DMS114 treated with DMSO at 0.1 percent for 48 hours (cell line): ENCODE data around the gene TXNDC11.

Source experiments
- DNase-seq: peaks from one replicate; lab custom pipeline; 2025; ENCODE audit not compliant: unreplicated experiment; lab: John Stamatoyannopoulos, UW

The TXNDC11 gene

GRCh38 chr16:11689031-11689840, 53.4 kb downstream of the TXNDC11 start:
- DNase-seq: no peak

DNA sequence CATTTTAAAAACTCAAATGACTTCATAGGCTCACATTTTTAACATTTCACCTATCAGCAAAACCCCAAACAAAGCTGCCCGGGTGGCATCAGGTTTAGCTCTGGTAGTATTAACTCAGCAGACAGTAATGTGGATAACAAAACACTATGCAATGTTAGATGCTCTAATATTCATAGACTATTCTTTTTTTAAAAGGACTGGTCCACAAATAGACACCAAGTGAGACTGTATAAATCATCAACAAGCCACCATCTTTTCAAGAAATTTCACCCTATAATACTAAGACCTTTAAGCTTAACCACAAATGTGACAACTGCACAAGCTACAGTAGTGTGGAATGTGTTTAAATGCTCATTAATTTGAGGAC, 54.2 kb downstream of the TXNDC11 start:
- DNase-seq: no peak

GRCh38 chr16:11687601-11688519, 54.8 kb downstream of the TXNDC11 start:
- no peak for DNase-seq

DNA sequence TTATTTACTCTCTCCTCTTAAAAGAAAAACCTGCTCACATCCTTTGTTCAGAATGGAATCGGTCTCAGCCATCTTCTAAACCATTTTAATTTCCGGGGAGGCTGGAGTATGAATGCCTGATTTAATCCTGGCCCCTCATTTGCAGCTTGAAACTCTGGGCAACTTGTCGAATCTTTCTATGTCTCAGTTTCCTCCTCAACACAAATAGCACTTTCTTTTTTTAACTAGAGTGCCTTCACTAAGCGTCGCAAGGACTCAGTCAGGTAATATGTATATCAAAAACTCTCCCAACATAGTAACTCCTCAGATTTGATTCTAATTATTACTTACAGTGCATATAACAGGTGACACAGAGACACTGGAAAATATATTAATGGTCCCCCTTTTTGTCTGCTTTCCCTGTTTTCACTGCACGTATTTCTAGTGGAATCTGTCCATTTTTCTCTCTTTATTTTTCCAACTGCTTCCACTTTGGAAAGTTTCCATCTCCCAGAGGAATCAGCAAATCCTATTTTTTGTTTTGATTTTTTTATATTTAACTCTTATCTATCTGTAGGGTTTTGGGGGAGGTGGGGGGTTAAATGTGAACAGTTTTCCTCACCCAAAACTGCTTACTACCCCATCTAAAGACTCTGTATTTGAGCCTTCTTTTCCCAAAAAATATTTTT, 55.8 kb downstream of the TXNDC11 start:
- DNase-seq: no peak

DNA sequence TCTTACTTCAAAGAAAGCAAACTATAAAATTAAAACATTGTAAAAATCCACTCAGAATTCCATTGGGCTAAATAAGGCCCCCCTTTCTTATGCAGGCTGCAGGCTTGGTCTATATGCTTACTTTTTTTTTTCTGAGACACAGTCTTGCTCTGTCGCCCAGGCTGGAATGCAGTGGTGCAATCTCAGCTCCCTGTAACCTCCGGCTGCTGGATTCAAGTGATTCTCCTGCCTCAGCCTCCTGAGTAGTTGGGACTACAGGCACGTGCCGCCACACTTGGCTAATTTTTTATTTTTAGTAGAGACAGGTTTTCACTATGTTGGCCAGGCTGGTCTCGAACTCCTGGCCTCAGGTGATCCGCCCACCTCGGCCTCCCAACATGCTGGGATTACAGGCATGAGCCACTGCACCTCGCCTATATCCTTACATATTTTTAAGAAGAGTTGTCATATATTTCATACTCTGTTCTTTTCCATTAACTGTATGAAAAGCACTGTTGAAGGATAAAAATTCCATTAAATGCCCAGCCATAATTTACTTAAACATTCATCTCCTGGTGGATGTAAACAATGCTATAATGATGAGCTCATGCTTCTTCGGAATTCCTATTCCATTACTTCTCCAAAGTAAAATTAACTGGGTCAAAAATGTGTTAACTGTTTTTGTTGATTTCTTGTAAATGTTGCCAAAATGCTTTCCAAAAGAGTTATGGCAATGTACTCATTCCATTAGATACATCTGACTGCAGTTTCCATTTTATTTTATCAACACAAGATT, 56.6 kb downstream of the TXNDC11 start:
- DNase-seq: no peak

- no peak for DNase-seq
These were observed 58.2 kb downstream of the TXNDC11 start for GRCh38 chr16:11684231-11685025.

GRCh38 chr16:11683145-11683544, 59.5 kb downstream of the TXNDC11 start:
- DNase-seq: no peak

- DNase-seq: no peak
These were observed 60.0 kb downstream of the TXNDC11 start for GRCh38 chr16:11682655-11683096.

DNA sequence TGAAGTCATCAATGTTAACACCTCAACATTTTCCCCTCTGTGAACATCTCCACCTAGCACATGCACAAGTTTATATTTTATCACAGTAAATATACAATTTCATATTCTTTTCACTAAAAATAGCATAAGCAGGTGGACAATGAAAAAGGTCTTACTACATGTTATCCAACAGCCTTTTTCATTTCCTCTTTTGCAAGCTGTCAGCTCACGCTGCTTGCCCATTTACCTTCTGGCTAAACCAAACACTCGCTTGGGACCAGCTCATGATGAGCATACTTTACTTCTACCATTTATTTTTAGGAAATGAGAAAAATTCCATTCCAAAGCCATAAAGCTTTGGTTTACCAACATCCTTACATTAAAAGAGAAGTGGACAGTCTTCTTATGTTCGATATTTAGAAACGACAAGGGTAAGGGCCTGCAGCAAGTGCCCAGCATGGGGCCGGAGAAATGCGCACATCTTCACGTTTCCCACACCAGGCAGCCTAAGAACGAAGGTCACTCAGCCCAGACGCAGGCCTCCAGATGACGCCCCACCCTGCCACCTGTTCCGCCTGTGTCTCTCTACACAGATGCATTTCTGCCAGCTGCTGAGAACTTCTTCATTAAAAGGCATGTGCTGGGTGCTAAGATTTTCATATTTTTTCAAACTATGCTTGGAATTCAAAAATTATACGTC, 60.5 kb downstream of the TXNDC11 start:
- DNase-seq: no peak

DNA sequence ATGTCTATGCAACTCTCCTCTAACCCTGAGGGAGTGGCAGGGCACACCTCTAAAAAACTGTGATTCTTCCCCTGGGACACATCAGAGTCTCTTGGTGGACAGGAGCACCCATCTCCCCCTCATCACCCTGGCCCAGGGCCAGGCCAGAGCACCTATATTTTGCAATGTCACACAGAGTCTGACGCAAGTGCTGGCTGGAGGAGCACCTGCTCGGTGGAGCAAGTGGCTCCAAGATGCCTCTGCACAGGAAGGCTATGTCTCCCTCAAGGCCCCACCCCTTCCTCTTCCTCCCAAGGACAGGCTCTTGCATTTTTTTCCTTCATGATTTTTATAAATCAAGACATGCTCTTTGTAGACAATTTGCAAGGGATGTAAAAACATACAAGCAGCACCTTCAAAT, 61.1 kb downstream of the TXNDC11 start:
- DNase-seq: no peak

GRCh38 chr16:11679941-11680911, 62.4 kb downstream of the TXNDC11 start:
- no peak for DNase-seq

- no peak for DNase-seq
These were observed 63.4 kb downstream of the TXNDC11 start for GRCh38 chr16:11679250-11679649.

DNA sequence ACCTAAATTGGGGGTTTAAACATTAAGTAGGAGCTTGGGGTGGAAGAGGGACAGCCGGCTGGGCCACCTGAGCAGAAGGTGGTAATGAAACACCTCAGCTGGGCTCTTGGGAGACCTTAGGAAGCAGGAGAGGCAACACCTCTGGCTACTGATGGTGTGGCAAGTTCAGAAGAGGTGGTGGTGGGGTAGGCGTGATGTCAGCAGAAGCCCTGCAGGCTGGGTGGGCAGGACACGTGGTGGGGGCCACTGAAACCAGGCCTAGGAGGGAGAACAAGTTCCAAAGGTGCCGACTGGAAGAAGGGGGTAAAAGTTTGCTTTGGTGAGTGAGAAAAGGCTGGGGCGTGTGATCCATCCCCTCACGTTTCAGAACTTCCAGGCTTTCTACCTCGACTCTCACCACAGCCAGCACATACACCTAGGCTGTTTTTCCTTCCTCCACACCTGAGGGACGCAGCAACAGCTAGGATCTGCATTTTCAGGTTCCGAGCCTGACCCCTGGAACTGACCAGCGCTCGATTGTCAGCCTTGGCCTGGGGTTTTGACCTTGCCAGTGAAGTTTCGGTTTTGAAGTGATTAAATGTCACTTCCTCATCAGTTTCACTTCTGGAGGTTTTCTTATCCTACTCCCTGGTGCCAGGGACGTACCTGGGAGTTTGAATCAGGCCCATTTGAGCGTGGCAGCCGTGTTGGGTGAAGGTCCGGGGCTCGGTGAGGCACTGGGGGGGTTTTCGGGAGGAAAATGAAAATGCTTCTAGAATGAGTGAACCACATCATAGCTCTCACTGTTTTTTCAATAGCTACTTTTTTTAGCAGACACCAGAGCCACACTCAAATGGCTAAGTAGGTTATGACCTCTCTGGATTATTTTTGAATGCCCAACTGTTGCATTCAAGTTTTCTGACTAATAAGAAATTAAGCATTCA, 64.4 kb downstream of the TXNDC11 start:
- DNase-seq: no peak

DNA sequence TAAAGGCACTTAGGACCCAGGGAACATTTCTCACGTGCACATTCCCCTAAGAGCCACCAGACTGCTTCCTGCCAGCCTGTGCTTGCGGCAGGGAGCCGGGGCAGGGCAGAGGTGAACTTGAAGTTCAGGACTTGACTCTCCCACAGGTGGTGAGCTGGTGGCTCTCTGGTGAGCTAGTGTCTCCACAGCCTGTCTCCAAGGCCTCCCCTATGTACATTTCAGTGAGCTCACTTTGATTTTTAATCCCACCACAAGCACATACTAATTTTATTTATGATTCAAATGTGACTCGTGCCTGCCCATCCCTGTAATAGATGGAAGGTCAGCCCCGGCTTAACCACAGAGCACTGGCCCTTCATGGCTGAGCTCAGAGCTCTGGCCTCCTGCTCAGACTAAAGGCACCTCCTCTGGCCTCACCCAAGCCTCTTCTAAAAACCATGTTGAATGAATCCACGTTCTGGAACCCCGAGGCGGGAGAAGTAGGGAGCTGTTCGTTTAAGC, 65.2 kb downstream of the TXNDC11 start:
- DNase-seq: no peak

DNA sequence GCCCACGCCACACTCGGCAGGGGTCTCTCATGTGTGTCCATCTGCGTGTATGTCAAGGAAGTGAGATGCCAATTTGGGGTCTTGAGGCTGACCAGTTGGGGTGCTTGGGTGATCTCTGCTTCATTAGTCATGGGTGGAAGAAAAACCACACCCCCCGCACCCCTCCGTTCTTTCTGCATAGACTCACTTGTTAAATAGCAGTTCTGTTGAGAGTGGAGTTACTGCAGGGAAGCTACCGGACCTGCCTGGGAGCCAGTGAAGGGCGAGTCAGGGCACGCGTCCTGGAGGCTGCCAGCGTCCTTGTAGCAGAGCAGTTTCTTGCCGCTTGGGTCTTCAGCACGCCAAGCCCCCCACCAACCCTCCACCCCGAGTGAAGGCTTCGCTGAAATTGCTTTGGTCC, 65.9 kb downstream of the TXNDC11 start:
- DNase-seq: no peak

- DNase-seq: no peak
These were observed 66.8 kb downstream of the TXNDC11 start for GRCh38 chr16:11675561-11676511.
